Activated gamma-delta T cell treated with Interleukin-2 at 50 U/mL for 16 hours (primary cell): ENCODE data around the gene BRCA2.

Source experiments
- DNase-seq: peaks from one replicate; pipeline ENCODE4 v3.0.0-alpha.2; 2020

The BRCA2 gene, protein sequence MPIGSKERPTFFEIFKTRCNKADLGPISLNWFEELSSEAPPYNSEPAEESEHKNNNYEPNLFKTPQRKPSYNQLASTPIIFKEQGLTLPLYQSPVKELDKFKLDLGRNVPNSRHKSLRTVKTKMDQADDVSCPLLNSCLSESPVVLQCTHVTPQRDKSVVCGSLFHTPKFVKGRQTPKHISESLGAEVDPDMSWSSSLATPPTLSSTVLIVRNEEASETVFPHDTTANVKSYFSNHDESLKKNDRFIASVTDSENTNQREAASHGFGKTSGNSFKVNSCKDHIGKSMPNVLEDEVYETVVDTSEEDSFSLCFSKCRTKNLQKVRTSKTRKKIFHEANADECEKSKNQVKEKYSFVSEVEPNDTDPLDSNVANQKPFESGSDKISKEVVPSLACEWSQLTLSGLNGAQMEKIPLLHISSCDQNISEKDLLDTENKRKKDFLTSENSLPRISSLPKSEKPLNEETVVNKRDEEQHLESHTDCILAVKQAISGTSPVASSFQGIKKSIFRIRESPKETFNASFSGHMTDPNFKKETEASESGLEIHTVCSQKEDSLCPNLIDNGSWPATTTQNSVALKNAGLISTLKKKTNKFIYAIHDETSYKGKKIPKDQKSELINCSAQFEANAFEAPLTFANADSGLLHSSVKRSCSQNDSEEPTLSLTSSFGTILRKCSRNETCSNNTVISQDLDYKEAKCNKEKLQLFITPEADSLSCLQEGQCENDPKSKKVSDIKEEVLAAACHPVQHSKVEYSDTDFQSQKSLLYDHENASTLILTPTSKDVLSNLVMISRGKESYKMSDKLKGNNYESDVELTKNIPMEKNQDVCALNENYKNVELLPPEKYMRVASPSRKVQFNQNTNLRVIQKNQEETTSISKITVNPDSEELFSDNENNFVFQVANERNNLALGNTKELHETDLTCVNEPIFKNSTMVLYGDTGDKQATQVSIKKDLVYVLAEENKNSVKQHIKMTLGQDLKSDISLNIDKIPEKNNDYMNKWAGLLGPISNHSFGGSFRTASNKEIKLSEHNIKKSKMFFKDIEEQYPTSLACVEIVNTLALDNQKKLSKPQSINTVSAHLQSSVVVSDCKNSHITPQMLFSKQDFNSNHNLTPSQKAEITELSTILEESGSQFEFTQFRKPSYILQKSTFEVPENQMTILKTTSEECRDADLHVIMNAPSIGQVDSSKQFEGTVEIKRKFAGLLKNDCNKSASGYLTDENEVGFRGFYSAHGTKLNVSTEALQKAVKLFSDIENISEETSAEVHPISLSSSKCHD (N-terminal part only)

GRCh38 chr13:32315238-32316027 lies at the start of gene BRCA2, which contains the start of gene ZAR1L:
Gene BRCA2, plus strand, starts transcription at chr13:32315508. Its CDS starts 953 bp downstream, at chr13:32316461.
Gene ZAR1L, minus strand, starts transcription at chr13:32315363. Its CDS starts 3,438 bp downstream, at chr13:32311925.
- DNase-seq: peak; percentile 82

DNA sequence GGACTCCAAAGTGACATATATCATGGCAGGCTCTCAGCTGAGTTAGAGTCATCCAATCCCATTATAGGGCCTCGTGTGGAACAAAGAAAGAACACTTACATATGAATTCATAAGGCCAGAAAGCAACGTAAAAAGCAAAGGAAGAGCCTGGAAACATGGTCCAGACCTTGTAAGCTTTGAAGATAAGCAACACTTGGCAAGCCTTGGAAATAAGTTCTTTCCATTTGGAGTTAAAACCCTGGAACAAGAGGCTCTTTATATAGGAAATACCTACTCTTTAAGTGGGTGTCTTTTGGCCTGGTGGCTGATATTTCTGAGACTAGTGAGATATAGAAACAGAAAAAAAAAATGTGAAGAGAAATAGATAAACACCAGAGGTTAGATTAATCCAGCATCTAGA lies 49.6 kb upstream of the BRCA2 start:
- DNase-seq: no peak

DNA sequence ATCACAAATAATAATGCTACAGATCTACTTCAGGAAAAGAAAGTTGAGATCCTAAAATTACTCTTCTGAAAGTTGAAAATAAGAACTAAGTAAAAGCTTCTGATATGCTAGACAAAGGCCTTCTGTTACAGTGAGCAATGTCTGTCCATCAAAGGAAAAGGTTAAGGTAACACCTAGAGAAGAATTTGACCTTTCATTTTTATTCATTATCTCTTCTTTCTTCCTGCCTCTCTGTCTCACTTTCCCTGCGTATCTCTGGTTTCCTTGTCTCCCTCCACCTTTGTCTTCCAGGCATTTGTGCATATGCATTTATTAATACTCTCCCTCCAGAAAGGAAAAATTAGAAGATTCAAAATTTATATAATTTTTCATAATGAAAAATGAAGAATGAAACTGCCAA lies 49.2 kb upstream of the BRCA2 start:
- no peak for DNase-seq

- peak; percentile 40 for DNase-seq
Measured at GRCh38 chr13:32267836-32268439, 47.4 kb upstream of the BRCA2 start.

DNA sequence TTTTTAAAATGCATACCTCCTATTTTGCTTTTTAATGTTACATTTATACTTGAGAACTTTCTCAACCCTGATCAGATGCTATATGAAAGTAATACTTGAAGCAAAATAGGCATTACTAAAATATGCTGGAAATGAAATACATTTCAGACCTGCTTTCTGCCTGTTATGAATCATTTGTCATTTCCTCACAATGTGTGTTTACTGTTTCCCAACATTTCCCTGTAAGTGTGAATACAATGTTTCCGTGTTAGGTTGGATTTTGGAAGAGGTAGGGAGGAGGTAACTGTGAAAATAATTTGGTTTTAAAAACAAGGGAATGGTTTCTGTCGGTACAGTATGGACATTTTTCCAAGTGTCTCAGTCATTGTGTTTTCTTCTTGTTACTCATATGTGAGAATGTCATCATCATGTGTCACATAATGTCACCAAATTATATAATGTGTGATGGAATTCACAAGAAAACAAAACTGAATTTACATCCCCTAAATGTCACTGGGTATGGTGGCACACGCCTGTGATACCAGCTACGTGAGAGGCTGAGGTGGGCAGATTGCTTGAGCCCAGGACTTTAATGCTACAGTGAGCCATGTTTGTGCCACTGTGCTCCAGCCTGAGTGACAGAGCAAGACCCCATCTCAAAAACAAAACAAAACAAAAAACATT lies 43.2 kb upstream of the BRCA2 start:
- DNase-seq: no peak

GRCh38 chr13:32277839-32278238 lies 37.5 kb upstream of the BRCA2 start:
- DNase-seq: no peak

GRCh38 chr13:32278426-32278825 lies 36.9 kb upstream of the BRCA2 start:
- no peak for DNase-seq

DNA sequence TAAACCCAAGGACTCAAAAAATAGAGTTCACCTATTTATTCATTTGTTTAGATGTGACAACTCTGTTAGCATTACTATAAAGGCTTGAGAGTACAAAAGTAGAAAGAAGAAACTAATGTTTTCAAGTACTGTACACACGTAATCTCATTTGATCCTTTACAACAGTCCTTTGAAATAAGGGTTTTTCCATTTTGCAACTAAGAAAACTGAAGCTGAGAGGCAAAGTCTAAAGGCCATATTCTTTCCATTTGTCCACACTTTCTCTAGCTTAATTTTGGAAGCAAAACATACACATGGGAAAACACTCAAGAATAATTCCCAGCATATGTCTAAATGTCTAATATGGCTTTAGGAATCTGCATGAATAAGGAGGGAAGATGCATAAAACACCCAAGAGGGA lies 34.2 kb upstream of the BRCA2 start:
- DNase-seq: no peak

DNA sequence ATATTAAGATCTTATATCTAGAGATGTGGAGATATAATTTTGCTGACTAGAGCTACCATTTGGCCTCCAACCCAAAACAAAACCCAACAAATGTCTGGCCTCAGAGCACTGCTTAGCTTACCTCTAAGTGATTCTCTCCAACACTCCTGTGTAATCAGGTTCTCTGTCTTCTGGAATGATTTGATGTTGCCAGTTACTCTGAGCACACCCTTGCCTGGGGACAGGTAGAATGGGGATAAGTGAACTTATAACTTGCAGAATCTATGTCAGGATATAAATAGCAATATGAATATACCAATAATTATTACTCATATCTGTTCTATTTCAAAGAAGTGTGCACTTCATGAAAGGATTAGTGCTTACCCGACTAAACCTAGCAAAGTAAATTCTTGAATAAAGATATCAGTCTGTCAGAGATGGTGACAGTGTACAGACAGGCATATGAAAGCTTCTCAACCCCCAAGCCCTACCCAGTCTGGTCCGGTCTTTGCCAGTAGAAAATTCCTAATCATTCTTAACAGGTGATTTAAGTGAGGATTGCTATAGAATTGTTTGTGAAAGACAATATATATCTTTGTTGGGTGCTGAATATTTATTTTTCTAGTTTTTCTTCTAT lies 33.1 kb upstream of the BRCA2 start:
- DNase-seq: no peak

- DNase-seq: no peak
Measured at GRCh38 chr13:32284927-32285632, 30.2 kb upstream of the BRCA2 start.

- no peak for DNase-seq
Measured at GRCh38 chr13:32285633-32285965, 29.7 kb upstream of the BRCA2 start.

- DNase-seq: no peak
Measured at GRCh38 chr13:32297206-32297605, 18.1 kb upstream of the BRCA2 start.

DNA sequence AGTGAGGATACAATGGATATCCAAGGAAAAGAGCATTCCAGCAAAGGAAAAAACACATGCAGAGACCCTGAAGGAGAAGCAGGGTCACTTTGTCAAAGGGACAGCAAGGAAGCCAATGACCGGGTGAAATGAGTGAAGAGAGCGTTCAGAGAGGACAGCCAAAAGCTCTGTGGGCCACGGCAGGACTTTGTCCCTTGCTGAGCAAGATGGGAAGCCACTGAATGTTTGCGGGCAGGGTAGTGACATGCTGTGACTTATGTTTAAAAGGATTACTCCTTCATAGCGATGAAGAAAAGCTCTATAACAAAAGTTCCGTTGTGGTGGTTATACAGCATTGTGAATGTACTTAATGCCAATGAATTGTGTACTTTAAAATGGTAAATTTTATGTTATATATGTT lies 16.6 kb upstream of the BRCA2 start:
- DNase-seq: no peak

DNA sequence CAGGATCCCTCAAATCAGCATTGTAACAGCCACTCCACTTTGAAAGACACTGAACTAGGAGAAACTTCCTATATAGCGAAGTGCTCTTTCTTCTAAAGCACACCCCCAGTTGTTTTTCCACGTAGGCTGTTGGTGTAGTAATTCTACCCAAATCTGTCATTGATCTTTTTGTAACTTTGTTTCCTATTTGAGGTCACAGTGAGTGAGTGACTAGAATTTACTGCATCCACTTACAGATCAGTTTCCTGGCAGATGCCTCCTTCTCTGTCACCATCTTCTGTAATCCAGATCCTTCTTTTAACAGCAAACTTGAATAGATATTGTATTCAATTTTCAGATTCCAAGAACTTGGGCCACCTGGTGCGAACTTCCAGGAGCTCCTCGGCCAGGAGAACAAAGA lies 15.4 kb upstream of the BRCA2 start:
- DNase-seq: no peak

GRCh38 chr13:32300406-32300805 lies 14.9 kb upstream of the BRCA2 start:
- DNase-seq: no peak

DNA sequence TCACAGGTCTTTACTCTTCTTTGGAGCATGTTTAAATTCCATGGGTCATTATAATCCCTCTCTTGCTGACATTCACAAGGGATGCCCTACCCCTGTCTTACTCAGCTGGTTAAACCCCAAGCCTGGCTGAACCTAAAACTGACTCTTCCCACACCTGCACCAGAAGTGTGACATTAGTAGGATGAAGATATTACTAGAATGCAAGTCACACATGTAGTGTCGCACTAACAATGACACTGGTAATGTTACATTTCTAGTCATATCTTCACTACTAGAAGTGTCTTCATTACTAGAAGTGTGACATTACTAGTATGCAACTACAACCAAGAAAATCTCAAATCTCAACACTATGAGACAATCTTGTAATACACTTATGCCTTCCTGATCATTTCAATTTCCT lies 14.4 kb upstream of the BRCA2 start:
- DNase-seq: no peak

DNA sequence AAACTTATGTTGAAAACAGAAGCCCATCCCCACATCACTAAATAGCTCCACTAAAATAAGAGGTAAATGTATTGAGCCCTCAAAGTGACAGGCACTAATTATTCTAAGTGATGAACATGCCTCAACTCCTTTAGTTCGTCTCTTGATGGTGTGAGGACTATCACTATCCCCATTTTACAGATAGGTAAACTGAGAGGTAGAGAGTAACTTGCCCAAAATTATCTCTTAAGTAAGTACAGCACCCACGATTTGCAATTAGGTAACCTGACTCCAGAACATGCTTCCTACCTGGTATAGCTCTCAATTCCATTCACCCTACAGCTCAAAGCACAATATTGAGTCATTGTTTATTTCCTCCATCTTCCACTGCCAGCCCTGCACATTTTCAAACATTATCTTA lies 12.8 kb upstream of the BRCA2 start:
- DNase-seq: no peak

DNA sequence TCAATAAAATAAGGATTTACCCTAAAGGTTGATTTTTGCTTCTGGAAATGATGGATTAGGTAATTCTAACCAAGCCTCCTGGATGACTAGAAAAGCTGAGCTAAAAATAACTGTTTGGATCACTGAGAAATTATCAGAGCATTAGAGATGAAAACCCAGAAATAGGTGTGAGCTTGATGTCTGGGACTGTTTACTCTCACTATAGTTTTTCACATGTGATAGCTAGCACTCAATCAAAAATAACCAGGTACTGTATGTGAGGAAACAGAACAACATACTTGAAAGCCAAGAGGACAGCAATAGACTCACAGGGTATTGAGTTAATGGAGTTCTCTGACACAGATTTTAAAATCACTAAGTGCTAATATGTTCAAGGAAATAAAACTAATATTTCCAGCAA lies 9.7 kb upstream of the BRCA2 start:
- DNase-seq: no peak

- no peak for DNase-seq
Measured at GRCh38 chr13:32309312-32310133, 5.8 kb upstream of the BRCA2 start.
